ENCODE results near the gene GABRB2.

GABRB2 gene

GRCh38 chr5:161414037-161414436 is 132.5 kb downstream of the GABRB2 start:
- ATAC-seq: no peak
- Mint-ChIP-seq H3K4me1 (no peaks in the 10 kb centered on the region), H3K27ac (no peak overlapping the region), H3K36me3 (no peaks in the 10 kb centered on the region), H3K9me3 (no peaks in the 10 kb centered on the region), H3K4me3 (no peak overlapping the region), H3K27me3 (no peaks in the 10 kb centered on the region)

DNA sequence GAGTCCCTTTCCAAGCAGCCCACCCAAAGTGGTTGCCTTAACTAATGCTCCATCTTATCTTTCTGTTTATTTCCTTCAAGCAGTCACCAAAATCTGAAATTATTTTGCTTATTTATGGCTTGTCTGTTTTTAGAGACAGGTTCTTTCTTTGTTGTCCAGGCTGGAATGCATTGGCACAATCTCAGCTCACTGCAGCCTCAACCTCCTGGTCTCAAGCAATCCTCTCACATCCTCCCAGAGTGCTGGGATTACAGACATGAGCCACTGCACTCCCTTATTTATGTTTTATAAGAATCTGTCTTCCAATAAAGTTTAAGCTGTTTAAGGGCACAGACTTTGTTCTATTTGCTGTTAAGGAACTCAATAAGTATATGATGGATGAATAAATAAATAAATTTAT is 133.7 kb downstream of the GABRB2 start:
- H3K4me3 Mint-ChIP-seq: no peak overlapping the region
- no peak for ATAC-seq
- no peaks in the 10 kb centered on the region for H3K4me1 Mint-ChIP-seq
- no peaks in the 10 kb centered on the region for H3K9me3 Mint-ChIP-seq
- H3K36me3 Mint-ChIP-seq: no peaks in the 10 kb centered on the region
- no peak overlapping the region for H3K27ac Mint-ChIP-seq
- no peaks in the 10 kb centered on the region for H3K27me3 Mint-ChIP-seq

- no peak overlapping the region for H3K4me3 Mint-ChIP-seq
- H3K27ac Mint-ChIP-seq: no peak overlapping the region
- H3K36me3 Mint-ChIP-seq: no peaks in the 10 kb centered on the region
- no peaks in the 10 kb centered on the region for H3K9me3 Mint-ChIP-seq
- no peaks in the 10 kb centered on the region for H3K4me1 Mint-ChIP-seq
- no peak for ATAC-seq
- H3K27me3 Mint-ChIP-seq: no peaks in the 10 kb centered on the region
Observed at GRCh38 chr5:161411156-161411555, 135.4 kb downstream of the GABRB2 start.

- Mint-ChIP-seq H3K36me3 (no peaks in the 10 kb centered on the region), H3K4me1 (no peaks in the 10 kb centered on the region), H3K27me3 (no peaks in the 10 kb centered on the region), H3K9me3 (no peaks in the 10 kb centered on the region), H3K27ac (no peak overlapping the region), H3K4me3 (no peak overlapping the region)
- ATAC-seq: peak; percentile 48
Observed at GRCh38 chr5:161410640-161411039, 135.9 kb downstream of the GABRB2 start.

DNA sequence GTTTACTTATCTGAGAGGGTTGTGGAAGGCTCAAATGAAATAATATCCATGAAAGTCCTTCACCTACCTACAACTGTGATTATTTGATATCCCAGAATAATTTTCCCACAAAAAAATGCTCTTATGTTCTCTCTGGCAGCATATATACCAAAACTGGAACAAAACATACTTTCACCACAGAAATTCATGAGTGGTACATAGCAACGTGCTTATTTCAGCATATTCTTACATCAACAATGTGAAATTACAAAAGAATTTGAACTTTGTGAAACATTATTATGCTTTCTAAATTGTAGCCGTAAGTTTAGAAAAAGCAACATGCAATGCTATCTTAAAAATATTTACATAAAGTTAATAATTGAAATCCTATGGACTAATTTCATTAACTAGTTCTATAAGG is 137.1 kb downstream of the GABRB2 start:
- ATAC-seq: no peak
- Mint-ChIP-seq H3K4me1 (no peaks in the 10 kb centered on the region), H3K9me3 (no peaks in the 10 kb centered on the region), H3K36me3 (no peaks in the 10 kb centered on the region), H3K27ac (no peak overlapping the region), H3K4me3 (no peak overlapping the region), H3K27me3 (no peaks in the 10 kb centered on the region)

GRCh38 chr5:161406880-161407279 is 139.6 kb downstream of the GABRB2 start:
- H3K27ac Mint-ChIP-seq: no peak overlapping the region
- H3K4me3 Mint-ChIP-seq: no peak overlapping the region
- H3K4me1 Mint-ChIP-seq: no peaks in the 10 kb centered on the region
- no peaks in the 10 kb centered on the region for H3K27me3 Mint-ChIP-seq
- H3K36me3 Mint-ChIP-seq: no peaks in the 10 kb centered on the region
- no peak for ATAC-seq
- no peaks in the 10 kb centered on the region for H3K9me3 Mint-ChIP-seq

GRCh38 chr5:161403996-161404395 is 142.5 kb downstream of the GABRB2 start:
- Mint-ChIP-seq H3K27ac (no peak overlapping the region), H3K27me3 (no peaks in the 10 kb centered on the region), H3K4me1 (no peaks in the 10 kb centered on the region), H3K36me3 (no peaks in the 10 kb centered on the region), H3K9me3 (no peaks in the 10 kb centered on the region), H3K4me3 (no peak overlapping the region)
- no peak for ATAC-seq

DNA sequence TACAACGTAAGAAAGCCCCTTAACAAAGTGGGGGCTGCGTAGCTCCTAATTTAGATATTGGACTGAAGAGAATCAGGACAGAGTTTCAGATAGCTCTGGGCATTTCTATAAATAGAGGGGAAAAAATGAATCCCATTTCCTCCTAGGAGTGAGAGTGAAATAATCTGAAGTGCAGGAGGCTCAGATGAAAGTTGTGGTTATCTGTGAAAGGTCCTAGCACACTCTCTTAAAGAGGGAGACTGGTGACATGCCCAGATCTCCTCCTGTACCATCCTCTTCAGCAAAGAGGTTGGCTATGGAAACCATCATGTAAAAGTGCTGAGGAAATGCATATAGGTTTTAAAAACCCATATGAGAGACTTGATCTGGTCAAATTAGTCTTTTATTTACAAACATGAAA is 143.4 kb downstream of the GABRB2 start:
- no peaks in the 10 kb centered on the region for H3K27me3 Mint-ChIP-seq
- ATAC-seq: no peak

DNA sequence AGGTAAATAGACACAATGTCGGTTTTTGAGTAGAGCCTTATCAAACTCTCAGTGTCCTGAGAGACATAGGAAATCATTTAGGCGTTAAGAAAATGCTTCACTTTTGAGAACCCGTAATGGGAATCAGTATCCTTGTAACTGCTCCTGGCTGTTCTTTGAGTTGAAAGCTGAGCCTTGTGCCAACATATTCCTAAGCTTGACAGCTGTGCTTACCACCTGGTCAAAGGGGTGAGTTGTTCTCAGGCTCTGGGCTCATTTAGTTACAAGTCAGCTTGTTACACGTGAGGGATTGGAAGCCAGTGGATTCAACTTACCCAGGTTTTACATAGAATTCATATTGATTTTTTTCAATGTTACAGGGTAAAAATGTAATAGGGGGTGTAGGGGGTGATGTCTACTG is 145.9 kb downstream of the GABRB2 start:
- Mint-ChIP-seq H3K4me3 (no peak overlapping the region), H3K27ac (no peak overlapping the region), H3K4me1 (no peaks in the 10 kb centered on the region), H3K9me3 (no peaks in the 10 kb centered on the region), H3K36me3 (no peaks in the 10 kb centered on the region), H3K27me3 (no peaks in the 10 kb centered on the region)
- no peak for ATAC-seq

More for the DNA sequence above, 143.4 kb downstream of the GABRB2 start:
- Mint-ChIP-seq H3K9me3 (no peaks in the 10 kb centered on the region), H3K4me1 (no peaks in the 10 kb centered on the region), H3K4me3 (no peak overlapping the region), H3K27ac (no peak overlapping the region), H3K36me3 (no peaks in the 10 kb centered on the region)

- Mint-ChIP-seq H3K36me3 (no peaks in the 10 kb centered on the region), H3K27me3 (no peaks in the 10 kb centered on the region), H3K4me1 (no peaks in the 10 kb centered on the region), H3K4me3 (no peak overlapping the region), H3K27ac (no peak overlapping the region), H3K9me3 (no peaks in the 10 kb centered on the region)
- no peak for ATAC-seq
Observed at GRCh38 chr5:161399996-161400562, 146.4 kb downstream of the GABRB2 start.

DNA sequence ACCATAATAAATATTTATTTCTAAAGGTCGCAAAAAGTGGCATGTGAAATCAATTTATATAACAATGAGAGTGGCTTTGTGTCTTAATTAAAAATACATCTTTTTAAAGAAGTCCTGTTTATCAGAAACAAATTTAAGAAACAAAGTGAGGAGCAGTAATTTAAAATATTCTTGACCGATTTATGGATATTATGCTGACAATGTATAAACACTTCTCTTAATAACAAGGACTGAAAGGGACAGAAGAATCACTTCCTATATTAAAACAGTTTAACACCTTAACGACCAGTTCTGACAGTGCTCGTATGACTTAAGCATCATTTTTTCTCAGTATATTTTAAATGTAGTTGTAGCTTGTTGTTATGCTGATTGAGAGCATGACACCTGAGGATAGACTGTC is 149.1 kb downstream of the GABRB2 start:
- H3K4me1 Mint-ChIP-seq: no peaks in the 10 kb centered on the region
- H3K27ac Mint-ChIP-seq: no peak overlapping the region
- ATAC-seq: no peak
- H3K4me3 Mint-ChIP-seq: no peak overlapping the region
- no peaks in the 10 kb centered on the region for H3K27me3 Mint-ChIP-seq
- no peaks in the 10 kb centered on the region for H3K36me3 Mint-ChIP-seq
- H3K9me3 Mint-ChIP-seq: no peaks in the 10 kb centered on the region

GRCh38 chr5:161396171-161396570 is 150.4 kb downstream of the GABRB2 start:
- Mint-ChIP-seq H3K36me3 (no peaks in the 10 kb centered on the region), H3K27ac (no peak overlapping the region), H3K4me1 (no peaks in the 10 kb centered on the region), H3K9me3 (no peaks in the 10 kb centered on the region), H3K4me3 (no peak overlapping the region), H3K27me3 (no peaks in the 10 kb centered on the region)
- no peak for ATAC-seq

- no peak for ATAC-seq
- Mint-ChIP-seq H3K4me1 (no peaks in the 10 kb centered on the region), H3K27ac (no peak overlapping the region), H3K4me3 (no peak overlapping the region), H3K36me3 (no peaks in the 10 kb centered on the region), H3K9me3 (peaks cover 3% of the 10 kb centered on the region), H3K27me3 (no peaks in the 10 kb centered on the region)
Observed at GRCh38 chr5:161391724-161392123, 154.8 kb downstream of the GABRB2 start.

DNA sequence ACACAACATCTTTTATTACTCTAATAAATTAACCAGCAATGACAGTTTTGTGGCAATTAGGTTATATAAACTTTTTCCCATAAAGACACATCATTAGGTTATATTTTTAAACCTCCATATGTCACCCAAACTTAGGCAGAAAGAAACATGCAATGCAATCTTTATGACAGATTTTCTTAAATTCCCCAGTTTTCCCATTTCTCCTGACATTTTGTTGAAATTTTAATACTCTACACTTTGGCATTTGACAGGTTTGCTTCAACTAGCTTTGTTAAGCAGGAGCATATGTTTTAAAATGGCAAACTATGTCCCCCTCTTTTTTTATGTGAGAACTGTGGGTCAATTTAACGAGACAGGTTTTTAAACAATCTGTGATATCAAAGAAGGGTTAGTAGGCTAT is 155.5 kb downstream of the GABRB2 start:
- Mint-ChIP-seq H3K27me3 (no peaks in the 10 kb centered on the region), H3K27ac (no peak overlapping the region), H3K9me3 (peaks cover 3% of the 10 kb centered on the region), H3K4me3 (no peak overlapping the region), H3K4me1 (no peaks in the 10 kb centered on the region), H3K36me3 (no peaks in the 10 kb centered on the region)
- no peak for ATAC-seq

- ATAC-seq: no peak
- no peaks in the 10 kb centered on the region for H3K4me1 Mint-ChIP-seq
- peaks cover 3% of the 10 kb centered on the region for H3K9me3 Mint-ChIP-seq
- no peaks in the 10 kb centered on the region for H3K36me3 Mint-ChIP-seq
- H3K27ac Mint-ChIP-seq: no peak overlapping the region
- H3K4me3 Mint-ChIP-seq: no peak overlapping the region
- H3K27me3 Mint-ChIP-seq: no peaks in the 10 kb centered on the region
Observed at GRCh38 chr5:161387121-161387520, 159.4 kb downstream of the GABRB2 start.

- ATAC-seq: no peak
- H3K27ac Mint-ChIP-seq: no peak overlapping the region
- H3K36me3 Mint-ChIP-seq: no peaks in the 10 kb centered on the region
- H3K9me3 Mint-ChIP-seq: peaks cover 3% of the 10 kb centered on the region
- H3K27me3 Mint-ChIP-seq: no peaks in the 10 kb centered on the region
- no peak overlapping the region for H3K4me3 Mint-ChIP-seq
- no peaks in the 10 kb centered on the region for H3K4me1 Mint-ChIP-seq
Observed at GRCh38 chr5:161385027-161385426, 161.5 kb downstream of the GABRB2 start.

DNA sequence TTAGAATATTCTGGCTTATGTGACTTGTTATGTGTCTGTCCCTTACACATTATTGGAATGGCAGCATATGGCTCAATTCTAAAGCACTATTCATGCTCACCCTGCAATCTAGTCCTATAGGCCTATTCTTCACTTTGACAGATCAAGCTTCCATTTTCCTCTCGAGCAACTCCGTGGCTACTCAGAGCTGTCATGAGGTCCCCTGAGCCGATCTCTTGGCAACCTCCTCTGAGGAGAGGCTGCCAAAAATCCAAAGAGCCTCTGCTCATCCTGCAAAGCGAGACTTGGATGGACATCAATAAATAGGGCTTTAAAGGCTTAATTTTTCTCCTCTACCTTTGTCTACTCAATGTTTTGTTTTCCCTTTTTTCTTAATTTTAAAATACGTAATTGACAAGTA is 163.8 kb downstream of the GABRB2 start:
- no peaks in the 10 kb centered on the region for H3K36me3 Mint-ChIP-seq

More for the DNA sequence above, 163.8 kb downstream of the GABRB2 start:
- no peaks in the 10 kb centered on the region for H3K9me3 Mint-ChIP-seq
- H3K4me3 Mint-ChIP-seq: no peak overlapping the region
- H3K27ac Mint-ChIP-seq: no peak overlapping the region
- H3K4me1 Mint-ChIP-seq: no peaks in the 10 kb centered on the region
- no peak for ATAC-seq
- H3K27me3 Mint-ChIP-seq: no peaks in the 10 kb centered on the region

All from stimulated activated memory B cell treated with anti-CD40 and anti-IgM and Interleukin-4, amounts not matched to agents 10 μg/mL and 1 μg/mL and 100 μg/mL, for 72 hours (primary cell).